DMS153 treated with DMSO at 0.1 percent for 48 hours (cell line): Measurements from ENCODE around the gene GLYR1.

ENCODE experiments used
- DNase-seq: peaks from one replicate; lab custom pipeline; 2025; ENCODE audit not compliant: unreplicated experiment; lab: John Stamatoyannopoulos, UW

The GLYR1 gene

GRCh38 chr16:4880006-4880580, 33.0 kb upstream of the GLYR1 start:
- no peak for DNase-seq

DNA sequence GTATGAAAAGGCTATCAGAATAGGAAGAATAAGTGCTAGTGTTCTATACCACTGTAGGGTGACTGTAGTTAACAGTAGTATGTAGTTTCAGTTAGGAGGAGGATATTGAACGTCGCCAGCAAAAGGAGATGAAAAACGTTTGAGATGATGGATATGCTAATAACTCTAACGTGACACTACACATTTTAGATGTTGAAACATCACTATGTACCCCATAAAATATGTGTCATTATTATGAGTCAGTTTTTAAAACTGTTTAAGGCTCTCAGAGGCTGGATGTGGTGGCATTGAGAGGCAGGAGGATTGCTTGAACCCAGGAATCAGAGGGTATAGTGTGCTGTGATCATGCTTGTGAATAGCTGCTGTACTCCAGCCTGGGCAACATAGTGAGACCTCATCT, 32.0 kb upstream of the GLYR1 start:
- no peak for DNase-seq

- DNase-seq, result no peak
These were observed 30.2 kb upstream of the GLYR1 start for GRCh38 chr16:4877380-4877685.

DNA sequence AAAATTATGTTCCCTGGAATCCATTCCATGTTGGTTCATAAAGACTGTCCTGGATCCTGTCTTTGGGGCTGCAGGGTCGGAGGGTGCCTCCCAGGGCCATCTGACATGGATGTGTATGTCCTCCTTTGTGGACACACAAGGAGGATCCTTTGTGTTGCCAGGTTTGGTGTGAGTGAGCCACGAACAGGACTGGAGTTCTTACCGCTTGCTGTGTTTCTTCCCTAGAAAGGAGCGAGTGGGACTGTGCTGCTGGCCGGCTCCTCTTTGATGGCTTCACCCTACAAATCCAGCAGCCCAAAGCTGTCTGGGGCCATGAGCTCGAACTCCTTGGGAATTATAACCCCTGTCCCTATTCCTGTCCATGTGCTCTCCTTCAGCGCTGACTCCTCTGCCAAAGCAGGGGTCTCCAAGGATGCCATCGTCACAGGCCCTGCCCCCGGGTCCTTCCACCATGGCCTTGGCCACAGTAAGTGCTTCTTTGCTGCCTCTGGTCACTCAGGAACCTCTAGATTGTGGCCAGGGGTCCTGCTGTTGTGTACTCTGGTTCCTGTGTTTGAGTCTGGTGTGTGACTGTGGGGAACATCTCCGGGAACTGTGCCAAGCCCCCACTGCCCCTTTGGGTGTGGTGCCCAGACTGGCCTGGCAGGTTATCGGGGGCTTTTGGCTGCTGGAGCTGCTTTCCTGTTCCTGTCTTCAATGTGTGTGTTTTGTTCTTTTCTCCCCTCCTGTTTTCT, 29.7 kb upstream of the GLYR1 start:
- DNase-seq, result no peak

DNA sequence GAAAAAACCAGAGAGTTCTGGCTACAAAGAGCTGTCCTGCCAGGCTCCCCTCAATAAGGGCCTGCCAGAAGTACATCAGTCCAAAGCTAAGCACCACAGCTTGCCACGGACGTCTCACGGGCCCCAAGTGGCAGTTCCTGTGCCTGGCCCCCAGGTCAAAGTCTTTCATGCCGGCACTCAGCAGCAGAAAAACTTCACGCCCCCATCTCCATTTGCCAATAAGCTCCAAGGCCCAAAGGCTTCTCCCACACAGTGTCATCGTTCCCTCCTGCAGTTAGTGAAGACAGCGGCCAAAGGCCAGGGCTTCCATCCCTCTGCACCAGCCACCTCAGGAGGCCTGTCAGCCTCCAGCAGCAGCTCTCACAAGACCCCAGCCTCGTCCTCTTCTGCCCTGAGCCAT, 27.6 kb upstream of the GLYR1 start:
- no peak for DNase-seq

- DNase-seq, result no peak
These were observed 26.0 kb upstream of the GLYR1 start for GRCh38 chr16:4873091-4873490.

DNA sequence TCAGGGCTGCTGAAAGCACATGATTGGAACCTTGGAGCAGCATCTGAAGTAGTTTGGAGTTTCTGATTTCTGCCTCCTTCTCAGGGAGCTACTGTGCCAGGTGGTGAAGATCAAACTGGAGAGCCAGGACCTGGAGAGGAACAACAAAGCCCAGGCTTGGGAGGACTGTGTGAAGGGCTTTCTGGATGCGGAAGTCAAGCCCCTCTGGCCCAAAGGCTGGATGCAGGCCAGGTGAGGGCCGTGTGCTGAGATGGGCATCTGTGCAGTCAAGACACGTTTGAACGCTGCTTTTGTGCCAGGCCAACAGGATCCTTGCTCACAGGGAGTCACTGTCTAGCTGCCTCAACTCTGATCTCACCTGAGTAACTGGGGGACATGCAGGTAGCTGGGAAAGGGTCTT, 24.0 kb upstream of the GLYR1 start:
- DNase-seq, result no peak

GRCh38 chr16:4870138-4870671, 23.1 kb upstream of the GLYR1 start:
- DNase-seq, result no peak

GRCh38 chr16:4869147-4869805, 22.2 kb upstream of the GLYR1 start:
- no peak for DNase-seq

- no peak for DNase-seq
These were observed 21.4 kb upstream of the GLYR1 start for GRCh38 chr16:4868535-4868934.

DNA sequence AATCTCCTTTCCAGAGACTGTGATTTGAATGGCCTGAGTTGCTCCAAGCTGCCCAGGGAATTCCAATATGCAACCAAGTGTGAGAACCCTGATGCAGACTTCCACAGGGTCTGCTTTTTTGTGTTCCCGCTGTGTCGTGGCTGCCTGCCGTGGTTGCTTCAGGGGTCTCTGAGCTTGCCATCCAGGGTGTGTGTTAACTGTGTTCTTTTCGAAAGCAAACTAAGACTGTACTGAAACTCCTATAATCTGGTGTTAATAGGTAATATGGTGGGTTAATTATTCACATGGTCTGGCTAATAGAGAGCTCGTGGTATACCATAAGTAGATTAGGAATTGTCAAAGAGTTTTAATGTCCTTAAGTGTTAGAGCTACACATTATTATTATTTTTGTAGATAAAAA, 20.9 kb upstream of the GLYR1 start:
- DNase-seq, result no peak

DNA sequence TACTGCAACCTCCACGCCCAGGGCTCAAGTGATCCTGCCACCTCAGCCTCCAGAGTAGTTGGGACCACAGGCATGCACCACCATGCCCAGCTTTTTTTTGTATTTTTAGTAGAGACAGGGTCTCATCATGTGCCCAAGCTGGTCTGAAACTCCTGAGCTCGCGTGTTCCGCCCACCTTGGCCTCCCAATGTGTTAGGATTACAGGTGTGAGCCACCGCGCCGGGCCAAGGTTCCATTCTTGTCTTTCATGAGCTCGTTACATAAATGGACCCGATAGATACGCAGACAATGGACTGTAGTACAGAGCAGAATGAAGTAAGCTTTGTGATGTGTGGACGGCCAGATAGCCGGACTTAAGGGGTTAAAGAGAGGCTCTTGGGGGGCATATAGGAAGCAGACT, 19.5 kb upstream of the GLYR1 start:
- DNase-seq, result no peak

DNA sequence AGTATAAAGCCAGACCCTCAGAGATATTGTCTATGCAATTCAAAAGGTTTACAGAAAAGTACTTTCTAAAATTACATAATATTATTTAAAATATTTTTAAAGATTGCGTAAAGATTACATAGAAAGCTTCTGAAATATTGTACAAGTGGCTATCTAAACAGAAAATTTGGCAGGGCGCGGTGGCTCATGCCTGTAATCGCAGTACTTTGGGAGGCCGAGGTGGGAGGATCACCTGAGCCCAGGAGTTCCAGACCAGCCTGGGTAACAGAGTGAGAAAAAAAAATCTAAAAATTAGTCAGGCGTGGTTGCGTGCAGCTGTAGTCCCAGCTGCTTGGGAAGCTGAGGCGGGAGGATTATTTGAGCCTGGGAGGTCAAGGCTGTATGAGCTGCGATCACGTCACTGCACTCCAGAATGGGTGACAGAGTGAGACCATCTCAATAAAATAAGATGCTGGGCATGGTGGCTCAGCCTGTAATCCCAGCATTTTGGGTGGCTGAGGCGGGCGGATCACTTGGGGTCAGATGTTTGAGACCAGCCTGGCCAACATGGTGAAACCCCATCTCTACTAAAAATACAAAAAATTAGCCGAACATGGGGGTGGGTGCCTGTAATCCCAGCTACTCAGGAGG, 18.3 kb upstream of the GLYR1 start:
- DNase-seq, result no peak

- no peak for DNase-seq
These were observed 17.6 kb upstream of the GLYR1 start for GRCh38 chr16:4864728-4865127.

GRCh38 chr16:4862639-4863038, 15.6 kb upstream of the GLYR1 start:
- DNase-seq, result no peak

DNA sequence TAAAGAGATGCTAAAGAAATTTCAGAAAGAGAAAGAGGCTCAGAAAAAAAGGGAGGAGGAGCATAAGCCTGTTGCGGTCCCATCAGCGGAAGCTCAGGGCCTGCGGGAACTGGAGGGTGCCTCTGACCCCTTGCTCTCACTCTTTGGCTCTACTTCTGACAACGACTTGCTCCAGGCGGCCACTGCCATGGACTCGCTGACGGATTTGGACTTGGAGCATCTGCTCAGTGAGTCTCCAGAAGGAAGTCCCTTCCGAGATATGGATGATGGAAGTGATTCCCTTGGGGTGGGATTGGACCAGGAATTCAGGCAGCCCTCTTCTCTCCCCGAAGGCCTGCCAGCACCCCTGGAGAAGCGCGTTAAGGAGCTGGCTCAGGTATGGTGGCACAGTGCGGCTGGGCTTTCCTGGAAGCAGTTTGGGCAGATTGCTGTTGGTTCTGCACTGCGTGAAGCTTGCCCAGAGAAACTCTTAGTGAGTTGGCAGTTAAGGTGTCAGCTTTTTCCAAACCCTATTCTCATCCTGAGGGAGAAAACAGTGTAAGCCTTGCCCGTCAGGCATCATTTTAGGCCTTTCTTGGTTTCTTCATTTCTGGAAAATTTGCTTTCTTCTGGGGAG, 13.7 kb upstream of the GLYR1 start:
- no peak for DNase-seq

DNA sequence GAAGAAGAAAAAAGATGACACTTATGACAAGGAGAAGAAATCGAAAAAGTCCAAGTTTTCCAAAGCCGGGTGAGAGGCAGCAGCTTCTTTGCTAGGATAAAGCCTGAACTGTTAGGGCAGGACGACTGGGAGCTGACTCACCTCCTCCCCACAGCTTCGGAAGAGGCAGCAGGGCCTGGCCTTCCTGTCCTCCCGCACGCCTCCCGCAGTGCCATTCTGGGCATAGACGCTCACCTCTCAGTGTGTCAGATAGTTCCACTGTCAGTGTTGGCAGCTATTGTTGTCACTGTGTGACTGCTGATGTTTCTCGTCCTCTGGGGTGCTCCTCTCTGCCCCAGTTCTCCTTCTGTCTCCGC, 12.8 kb upstream of the GLYR1 start:
- DNase-seq, result no peak

DNA sequence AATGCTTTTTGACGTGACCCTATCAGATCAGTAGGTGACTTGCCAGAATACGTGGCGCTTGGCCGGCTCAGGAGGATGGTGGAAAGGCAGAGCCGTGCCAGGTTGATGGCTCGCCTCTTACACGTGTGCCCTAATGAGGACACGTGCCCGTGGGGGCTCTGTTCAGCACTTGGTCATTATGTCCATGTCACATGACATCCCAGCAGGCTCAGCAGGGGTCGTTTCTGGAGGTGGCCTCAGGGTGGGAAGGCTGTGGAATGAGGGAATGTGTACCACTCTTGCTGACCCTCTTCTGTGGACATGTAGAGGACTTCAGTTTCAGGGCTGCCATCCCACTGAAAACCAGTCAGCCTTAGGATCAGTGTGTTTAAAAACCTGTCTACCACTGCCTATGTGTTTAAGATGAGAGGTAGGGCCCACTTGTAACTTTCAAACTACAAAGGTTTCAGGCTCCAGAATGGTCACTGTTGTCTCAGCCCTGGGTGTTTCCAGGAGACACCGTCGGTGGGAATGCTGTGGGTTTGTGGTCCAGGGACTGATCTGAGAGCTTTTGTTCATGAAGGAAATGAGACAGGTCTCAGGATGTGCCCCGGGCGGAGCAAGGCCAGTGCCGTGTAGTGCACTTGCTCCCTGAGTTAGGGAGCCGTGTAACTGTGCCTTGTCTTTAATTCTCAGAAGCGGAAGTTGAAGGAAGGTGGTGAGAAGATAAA, 12.3 kb upstream of the GLYR1 start:
- no peak for DNase-seq

DNA sequence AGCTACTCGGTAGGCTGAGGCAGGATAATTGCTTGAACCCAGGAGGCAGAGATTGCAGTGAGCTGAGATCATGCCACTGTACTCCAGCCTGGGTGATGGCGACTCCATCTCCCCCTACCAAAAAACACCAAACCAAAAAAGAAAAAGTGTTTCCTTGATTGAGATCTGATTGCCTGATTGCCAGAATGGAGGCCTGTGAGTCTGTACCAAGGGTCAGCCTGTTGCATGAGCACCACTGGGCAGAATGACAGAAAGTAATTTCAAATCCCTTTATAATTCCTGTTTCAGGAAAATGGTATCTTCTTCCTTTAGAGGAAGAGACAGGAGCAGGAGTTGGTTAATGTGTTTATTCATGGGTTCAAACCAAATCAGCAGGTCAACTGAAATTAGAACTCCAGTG, 8.7 kb upstream of the GLYR1 start:
- DNase-seq, result no peak

DNA sequence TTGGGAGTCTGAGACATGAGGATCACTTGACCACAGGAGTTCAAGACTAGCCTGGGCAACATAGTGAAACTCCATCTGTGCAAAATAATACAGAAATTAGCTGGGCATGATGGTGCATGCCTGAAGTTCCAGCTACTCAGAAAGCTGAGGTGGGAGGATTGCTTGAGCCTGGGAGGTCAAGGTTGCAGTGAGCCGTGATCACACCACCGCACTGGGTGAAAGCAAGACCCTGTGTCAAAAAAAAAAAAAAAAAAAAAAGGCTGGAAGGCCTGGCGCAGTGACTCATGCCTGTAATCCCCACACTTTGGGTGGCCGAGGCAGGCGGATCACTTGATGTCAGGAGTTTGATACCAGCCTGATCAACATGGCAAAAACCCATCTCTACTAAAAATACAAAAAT, 8.3 kb upstream of the GLYR1 start:
- DNase-seq, result no peak

DNA sequence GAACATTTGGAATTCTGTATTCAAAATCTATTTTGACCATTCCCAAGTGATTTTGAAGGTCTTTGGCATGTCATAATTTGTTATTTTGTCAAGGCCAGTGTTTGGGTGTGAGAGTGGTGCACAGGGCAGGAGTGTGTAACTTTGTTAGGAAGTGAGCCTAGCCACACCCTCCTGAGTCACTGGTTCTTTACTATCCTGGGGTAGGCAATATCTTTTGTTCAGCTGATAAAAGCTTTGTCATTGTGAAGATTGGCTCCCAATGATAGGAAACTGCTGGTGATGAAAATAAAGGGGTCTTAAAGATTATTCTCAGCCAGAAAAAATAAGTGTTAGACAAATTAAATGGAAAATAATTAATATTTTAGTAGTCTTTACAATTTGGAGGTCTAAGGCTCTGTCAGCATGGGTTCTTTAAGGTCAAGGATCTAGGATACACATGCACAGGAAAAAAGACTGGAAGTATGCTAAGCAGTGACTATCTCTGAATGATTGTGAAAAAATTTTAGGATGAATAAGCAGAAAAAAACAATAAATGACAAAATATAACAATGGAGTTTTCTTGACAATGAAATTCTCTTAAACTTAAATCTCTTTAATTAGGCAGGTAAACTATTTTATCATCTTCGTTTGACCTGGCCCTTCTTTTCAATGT, 5.3 kb upstream of the GLYR1 start:
- no peak for DNase-seq
